ENCODE measurements around the gene TGFBR3. TPM values are rescaled to one million over a fixed set of nuclear protein-coding genes. Genes with fewer than 3 reads are reported as not detected.

Gene TGFBR3
- total and polyA plus RNA-seq, 2 of the 13 experiments (the other 11 are each of a cell fraction or from before 2014, with no cell fraction given): 76.5 to 195 TPM

GRCh38 chr1:91717839-91718238 lies 168.1 kb downstream of the TGFBR3 start (continued):
- TF ChIP-seq KIAA2018 (CRISPR knock-in tag; IDR thresholded peaks at IDR 0.05; ENCODE audit: borderline replicate concordance): no peak
- TF ChIP-seq ZNF552 (CRISPR knock-in tag; IDR thresholded peaks at IDR 0.05; ENCODE audit: borderline replicate concordance): no peak
- TF ChIP-seq ZNF138 (CRISPR knock-in tag; IDR thresholded peaks at IDR 0.05; ENCODE audit: low read depth): no peak

- TF ChIP-seq RBM22 (optimal IDR thresholded peaks at IDR 0.05; ENCODE audit: low read length) (peak; percentile 83), CREBL2 (CRISPR knock-in tag; IDR thresholded peaks at IDR 0.05; ENCODE audit: borderline replicate concordance) (no peak)
- no peak overlapping the region for H3K4me3 ChIP-seq (replicated peaks in 1 of 3; ENCODE audit: insufficient read depth in 1 of 3, low read depth in 2 of 3, low read length in 3 of 3)
- H4K20me1 ChIP-seq (ENCODE audit: insufficient read depth, low read length): no peaks in the 10 kb centered on the region
- no peak overlapping the region for H3K9ac ChIP-seq (ENCODE audit: insufficient read depth, low read depth, low read length)
- BruUV-seq (replicated peaks): no TSS peak
- DNase-seq (ENCODE audit: low spot score) (no peak), ATAC-seq (no peak), FAIRE-seq (no peak)
- ChIA-PET CTCF (ENCODE audit: low intra/inter-chr PET ratio, low total read pairs) (no interaction called here), POLR2A (no interaction called here)
- intact Hi-C loops (cut with micrococcal nuclease; ENCODE audit: unreplicated experiment) (no loop called here), in situ Hi-C loops (cut with HindIII; ENCODE audit: extremely low pct_ligation_motif_present, low pct_unique_long_range_greater_than_20kb) (no loop called here)
- no peak overlapping the region for H2AFZ ChIP-seq (ENCODE audit: low read length)
- no peak overlapping the region for H3K27ac ChIP-seq (ENCODE audit: extremely low read length, insufficient read depth, low read length)
- H3K36me3 ChIP-seq (replicated peaks in 1 of 2; ENCODE audit: control insufficient read depth in 1 of 2, insufficient read depth in 2 of 2, low read length in 2 of 2): peaks cover 39 to 96% of the 10 kb centered on the region in 2 experiments
- 97% methylated on average over 3 of the region's 3 CpGs for WGBS (ENCODE audit: low lambda C conversion rate)
- H3K79me2 ChIP-seq (ENCODE audit: insufficient read depth, low read length): no peaks in the 10 kb centered on the region
- peaks cover 27% of the 10 kb centered on the region for H3K4me1 ChIP-seq (ENCODE audit: insufficient read depth, low read length)
- H3K9me3 ChIP-seq (ENCODE audit: low read length): no peaks in the 10 kb centered on the region
- no peaks in the 10 kb centered on the region for H3K27me3 ChIP-seq (ENCODE audit: control insufficient read depth in 1 of 2, insufficient read depth in 2 of 2, low read length in 2 of 2)
- H3K4me2 ChIP-seq (ENCODE audit: low read depth, low read length): no peak overlapping the region
Measured at GRCh38 chr1:91716339-91716738, 169.6 kb downstream of the TGFBR3 start.
